GM12801 (cell line): ENCODE results near the gene ARFGEF3.

Experiments used
- CTCF ChIP-seq: IDR thresholded peaks from one replicate; pipeline ENCODE4 v1.5.1; 2011; ENCODE audit warnings: control low read depth; ENCODE audit not compliant: insufficient read length; ENCODE audit errors: extremely low read depth

ARFGEF3 gene

GRCh38 chr6:138119976-138120375 is 41.8 kb upstream of the ARFGEF3 start:
- no peak for TF ChIP-seq CTCF

DNA sequence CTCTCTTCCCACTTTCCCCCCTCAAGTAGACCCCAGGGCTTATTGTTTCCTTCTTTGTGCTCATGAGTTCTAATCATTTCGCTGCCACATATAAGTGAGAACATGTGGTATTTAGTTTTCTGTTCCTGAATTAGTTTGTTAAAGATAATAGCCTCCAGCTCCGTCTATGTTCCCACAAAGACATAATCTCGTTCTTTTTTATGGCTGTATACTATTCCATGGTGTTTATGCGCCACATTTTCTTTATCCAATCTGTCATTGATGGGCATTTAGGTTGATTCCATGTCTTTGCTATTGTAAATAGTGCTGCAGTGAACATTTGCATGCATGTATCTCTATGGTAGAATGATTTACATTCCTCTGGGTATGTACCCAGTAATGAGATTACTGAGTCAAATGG is 37.6 kb upstream of the ARFGEF3 start:
- no peak for TF ChIP-seq CTCF

- no peak for TF ChIP-seq CTCF
Observed at GRCh38 chr6:138128096-138128495, 33.6 kb upstream of the ARFGEF3 start.

- TF ChIP-seq CTCF = no peak
Observed at GRCh38 chr6:138129190-138129589, 32.5 kb upstream of the ARFGEF3 start.

- TF ChIP-seq CTCF = no peak
Observed at GRCh38 chr6:138142806-138143205, 18.9 kb upstream of the ARFGEF3 start.

DNA sequence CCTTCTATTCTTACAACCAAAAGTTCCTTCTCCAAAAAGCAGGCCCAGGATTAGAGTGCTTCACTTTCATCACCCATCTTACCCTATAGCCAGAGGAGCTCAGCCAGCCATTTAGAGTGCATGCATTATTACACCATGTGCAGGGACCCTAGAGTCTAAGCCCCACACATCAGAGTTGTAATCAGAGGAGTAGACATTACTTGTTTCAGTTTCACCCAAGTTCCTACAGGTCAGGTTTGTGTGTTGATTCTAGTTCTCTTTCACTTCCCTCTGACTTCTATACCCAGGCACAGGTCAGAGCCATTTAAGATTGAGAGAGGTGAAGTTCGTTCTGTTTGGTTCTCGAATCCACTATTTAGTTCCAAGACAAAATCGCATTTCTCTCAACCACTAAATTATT is 16.3 kb upstream of the ARFGEF3 start:
- TF ChIP-seq CTCF = no peak

- TF ChIP-seq CTCF = no peak
Observed at GRCh38 chr6:138146544-138146943, 15.2 kb upstream of the ARFGEF3 start.

DNA sequence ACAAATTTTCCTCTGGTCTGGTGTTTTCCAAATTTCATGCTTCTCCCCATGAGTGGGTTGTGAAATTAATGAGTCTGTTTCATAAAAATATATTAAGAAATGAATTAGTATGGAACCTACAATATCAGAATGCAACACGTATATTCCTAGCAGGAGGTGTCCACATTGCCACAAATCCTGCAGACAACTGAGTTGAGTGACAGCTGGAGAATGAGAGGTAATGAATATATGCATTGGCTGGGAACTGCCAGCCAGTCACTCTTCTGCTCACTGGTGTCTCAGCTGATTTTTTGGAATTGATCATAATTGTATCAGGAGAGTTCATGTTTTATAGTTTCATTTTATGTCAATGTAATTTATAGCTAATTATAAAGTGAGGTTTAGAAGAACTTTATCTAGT is 6.3 kb upstream of the ARFGEF3 start:
- TF ChIP-seq CTCF = no peak
